WTC11 (cell line): ENCODE results near the gene DLG5. TPM values are rescaled to one million over a fixed set of nuclear protein-coding genes. Genes with fewer than 3 reads are reported as not detected.
A peak's percentile ranks its signal among the peaks of the same experiment; 100 is the strongest.

Experiments
- CDX4 ChIP-seq: fragments of 250-450 bp; sonication (Bioruptor Pico); IDR thresholded peaks from 2 replicates; pipeline ENCODE4 v1.9.0; 2021; ENCODE audit warnings: moderate library complexity, mild to moderate bottlenecking, inconsistent platforms, borderline replicate concordance
- CREM ChIP-seq: sonication (generic); formaldehyde crosslinking; IDR thresholded peaks from 2 replicates; pipeline ENCODE4 v1.8.1; 2022; ENCODE audit warnings: mild to moderate bottlenecking, missing genetic modification reagents, moderate library complexity
- ELF4 ChIP-seq: sonication (generic); formaldehyde crosslinking; IDR thresholded peaks from 2 replicates; pipeline ENCODE4 v1.8.1; 2022; ENCODE audit warnings: low read depth, mild to moderate bottlenecking, moderate library complexity, missing genetic modification reagents
- ESRRA ChIP-seq: sonication (generic); formaldehyde crosslinking; IDR thresholded peaks from 2 replicates; pipeline ENCODE4 v1.8.1; 2022; ENCODE audit warnings: mild to moderate bottlenecking, missing genetic modification reagents, borderline replicate concordance
- FOXJ3 ChIP-seq: sonication (generic); formaldehyde crosslinking; IDR thresholded peaks from 2 replicates; pipeline ENCODE4 v1.9.0; 2021; ENCODE audit warnings: missing genetic modification reagents, mild to moderate bottlenecking, borderline replicate concordance
- FOXK1 ChIP-seq: sonication (generic); formaldehyde crosslinking; IDR thresholded peaks from 2 replicates; pipeline ENCODE4 v1.8.0; 2022; ENCODE audit warnings: mild to moderate bottlenecking, moderate library complexity, missing genetic modification reagents
- FOXP1 ChIP-seq: sonication (generic); formaldehyde crosslinking; IDR thresholded peaks from 2 replicates; pipeline ENCODE4 v1.8.0; 2022; ENCODE audit warnings: missing genetic modification reagents, mild to moderate bottlenecking, moderate library complexity, borderline replicate concordance
- FOXP4 ChIP-seq: sonication (generic); formaldehyde crosslinking; IDR thresholded peaks from 2 replicates; pipeline ENCODE4 v1.8.0; 2022; ENCODE audit warnings: mild to moderate bottlenecking, missing genetic modification reagents
- GABPB1 ChIP-seq: sonication (generic); formaldehyde crosslinking; IDR thresholded peaks from 2 replicates; pipeline ENCODE4 v1.8.1; 2023; ENCODE audit warnings: mild to moderate bottlenecking, missing genetic modification reagents
- HMGA2 ChIP-seq: fragments of 250-450 bp; sonication (Bioruptor Pico); IDR thresholded peaks from 2 replicates; pipeline ENCODE4 v1.4.0; 2021; ENCODE audit warnings: mild to moderate bottlenecking, moderate library complexity
- HMGXB4 ChIP-seq: sonication (generic); formaldehyde crosslinking; IDR thresholded peaks from 2 replicates; pipeline ENCODE4 v1.8.1; 2023; ENCODE audit warnings: mild to moderate bottlenecking, moderate library complexity, missing genetic modification reagents
- IRF2 ChIP-seq: sonication (generic); formaldehyde crosslinking; IDR thresholded peaks from 2 replicates; pipeline ENCODE4 v1.8.0; 2022; ENCODE audit warnings: low read depth, missing genetic modification reagents, borderline replicate concordance
- NR1H2 ChIP-seq: sonication (generic); formaldehyde crosslinking; IDR thresholded peaks from 2 replicates; pipeline ENCODE4 v1.9.0; 2021; ENCODE audit warnings: mild to moderate bottlenecking, moderate library complexity, missing genetic modification reagents
- NR2C2 ChIP-seq: sonication (generic); formaldehyde crosslinking; IDR thresholded peaks from 2 replicates; pipeline ENCODE4 v1.8.0; 2022; ENCODE audit warnings: mild to moderate bottlenecking, missing genetic modification reagents
- PRRX2 ChIP-seq: fragments of 250-450 bp; sonication (Bioruptor Pico); IDR thresholded peaks from 2 replicates; pipeline ENCODE4 v1.8.0; 2021; ENCODE audit warnings: mild to moderate bottlenecking
- SMAD4 ChIP-seq: sonication (generic); formaldehyde crosslinking; IDR thresholded peaks from 2 replicates; pipeline ENCODE4 v1.8.0; 2022; ENCODE audit warnings: mild to moderate bottlenecking, missing genetic modification reagents
- SOX15 ChIP-seq: fragments of 250-450 bp; sonication (Bioruptor Pico); IDR thresholded peaks from 2 replicates; pipeline ENCODE4 v1.9.0; 2021; ENCODE audit warnings: mild to moderate bottlenecking
- TP53 ChIP-seq: sonication (generic); formaldehyde crosslinking; IDR thresholded peaks from 2 replicates; pipeline ENCODE4 v1.8.1; 2023; ENCODE audit warnings: mild to moderate bottlenecking, missing genetic modification reagents
- USF1 ChIP-seq: sonication (generic); formaldehyde crosslinking; IDR thresholded peaks from 2 replicates; pipeline ENCODE4 v1.8.0; 2022; ENCODE audit warnings: mild to moderate bottlenecking, missing genetic modification reagents
- ZMAT4 ChIP-seq: fragments of 250-450 bp; sonication (Bioruptor Pico); IDR thresholded peaks from 2 replicates; pipeline ENCODE4 v1.9.0; 2021; ENCODE audit warnings: mild to moderate bottlenecking
- ZNF138 ChIP-seq: sonication (generic); formaldehyde crosslinking; conservative IDR thresholded peaks from 2 replicates; pipeline ENCODE4 v1.8.1; 2022; ENCODE audit warnings: mild to moderate bottlenecking, moderate library complexity, missing genetic modification reagents
- ZNF416 ChIP-seq: fragments of 250-450 bp; sonication (Bioruptor Pico); IDR thresholded peaks from 2 replicates; pipeline ENCODE4 v1.9.0; 2021; ENCODE audit warnings: mild to moderate bottlenecking, inconsistent platforms
- ZNF423 ChIP-seq: fragments of 250-450 bp; sonication (Bioruptor Pico); IDR thresholded peaks from 2 replicates; pipeline ENCODE4 v2.1.2; 2022; ENCODE audit warnings: mild to moderate bottlenecking, moderate library complexity
- total RNA-seq: library from RNA; stranded (reverse); gene quantifications from 3 replicates; pipeline ENCODE4 v1.2.3, GENCODE V29; 2021
- TF ChIP-seq, protein P1 (sequence below): sonication (generic); formaldehyde crosslinking; IDR thresholded peaks from 2 replicates; pipeline ENCODE4 v1.8.1; 2022; ENCODE audit warnings: mild to moderate bottlenecking, moderate library complexity, missing genetic modification reagents
- TF ChIP-seq, protein P2 (sequence below): sonication (generic); formaldehyde crosslinking; IDR thresholded peaks from 2 replicates; pipeline ENCODE4 v1.8.1; 2023; ENCODE audit warnings: mild to moderate bottlenecking, missing genetic modification reagents, moderate library complexity
- TF ChIP-seq, protein P3 (sequence below): sonication (generic); formaldehyde crosslinking; IDR thresholded peaks from 2 replicates; pipeline ENCODE4 v1.8.0; 2023; ENCODE audit warnings: missing genetic modification reagents
- TF ChIP-seq, protein P4 (sequence below): sonication (generic); formaldehyde crosslinking; IDR thresholded peaks from 2 replicates; pipeline ENCODE4 v1.8.1; 2022; ENCODE audit warnings: low read depth, missing genetic modification reagents, borderline replicate concordance
- TF ChIP-seq, protein P5 (sequence below): fragments of 250-450 bp; sonication (Bioruptor Pico); conservative IDR thresholded peaks from 2 replicates; pipeline ENCODE4 v1.9.0; 2021; ENCODE audit warnings: mild to moderate bottlenecking

The DLG5 gene
- total RNA-seq, 1 experiment from 2014 or later, result 65.5 TPM

- TF ChIP-seq, protein P1, sequence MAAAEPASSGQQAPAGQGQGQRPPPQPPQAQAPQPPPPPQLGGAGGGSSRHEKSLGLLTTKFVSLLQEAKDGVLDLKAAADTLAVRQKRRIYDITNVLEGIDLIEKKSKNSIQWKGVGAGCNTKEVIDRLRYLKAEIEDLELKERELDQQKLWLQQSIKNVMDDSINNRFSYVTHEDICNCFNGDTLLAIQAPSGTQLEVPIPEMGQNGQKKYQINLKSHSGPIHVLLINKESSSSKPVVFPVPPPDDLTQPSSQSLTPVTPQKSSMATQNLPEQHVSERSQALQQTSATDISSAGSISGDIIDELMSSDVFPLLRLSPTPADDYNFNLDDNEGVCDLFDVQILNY (CRISPR knock-in tag), result peak; percentile 57; the same call in 1 of the 2 replicates
- TF ChIP-seq HMGA2 (no peak), FOXJ3 (no peak), NR2C2 (no peak), ZNF416 (0 out of 2 replicates have a peak, but pooled peaks have one; percentile 32), IRF2 (CRISPR knock-in tag) (no peak), NR1H2 (CRISPR knock-in tag) (no peak), HMGXB4 (CRISPR knock-in tag) (peak; percentile 95), ESRRA (CRISPR knock-in tag) (no peak), FOXP4 (CRISPR knock-in tag) (no peak), PRRX2 (CRISPR knock-in tag) (no peak), CDX4 (CRISPR knock-in tag) (no peak), CREM (no peak), USF1 (CRISPR knock-in tag) (peak; percentile 11; the same call in 1 of the 2 replicates), TP53 (CRISPR knock-in tag) (no peak), FOXK1 (no peak), SMAD4 (no peak), ZMAT4 (CRISPR knock-in tag) (no peak), ELF4 (0 out of 2 replicates have a peak, but pooled peaks have one; percentile 33), ZNF423 (CRISPR knock-in tag) (no peak), GABPB1 (CRISPR knock-in tag) (no peak), ZNF138 (CRISPR knock-in tag) (no peak), FOXP1 (CRISPR knock-in tag) (no peak; the same call in 1 of the 2 replicates), SOX15 (CRISPR knock-in tag) (no peak)
- TF ChIP-seq, protein P2, sequence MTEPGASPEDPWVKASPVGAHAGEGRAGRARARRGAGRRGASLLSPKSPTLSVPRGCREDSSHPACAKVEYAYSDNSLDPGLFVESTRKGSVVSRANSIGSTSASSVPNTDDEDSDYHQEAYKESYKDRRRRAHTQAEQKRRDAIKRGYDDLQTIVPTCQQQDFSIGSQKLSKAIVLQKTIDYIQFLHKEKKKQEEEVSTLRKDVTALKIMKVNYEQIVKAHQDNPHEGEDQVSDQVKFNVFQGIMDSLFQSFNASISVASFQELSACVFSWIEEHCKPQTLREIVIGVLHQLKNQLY, result no peak
- TF ChIP-seq, protein P3, sequence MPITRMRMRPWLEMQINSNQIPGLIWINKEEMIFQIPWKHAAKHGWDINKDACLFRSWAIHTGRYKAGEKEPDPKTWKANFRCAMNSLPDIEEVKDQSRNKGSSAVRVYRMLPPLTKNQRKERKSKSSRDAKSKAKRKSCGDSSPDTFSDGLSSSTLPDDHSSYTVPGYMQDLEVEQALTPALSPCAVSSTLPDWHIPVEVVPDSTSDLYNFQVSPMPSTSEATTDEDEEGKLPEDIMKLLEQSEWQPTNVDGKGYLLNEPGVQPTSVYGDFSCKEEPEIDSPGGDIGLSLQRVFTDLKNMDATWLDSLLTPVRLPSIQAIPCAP (CRISPR knock-in tag), result no peak
- TF ChIP-seq, protein P4, sequence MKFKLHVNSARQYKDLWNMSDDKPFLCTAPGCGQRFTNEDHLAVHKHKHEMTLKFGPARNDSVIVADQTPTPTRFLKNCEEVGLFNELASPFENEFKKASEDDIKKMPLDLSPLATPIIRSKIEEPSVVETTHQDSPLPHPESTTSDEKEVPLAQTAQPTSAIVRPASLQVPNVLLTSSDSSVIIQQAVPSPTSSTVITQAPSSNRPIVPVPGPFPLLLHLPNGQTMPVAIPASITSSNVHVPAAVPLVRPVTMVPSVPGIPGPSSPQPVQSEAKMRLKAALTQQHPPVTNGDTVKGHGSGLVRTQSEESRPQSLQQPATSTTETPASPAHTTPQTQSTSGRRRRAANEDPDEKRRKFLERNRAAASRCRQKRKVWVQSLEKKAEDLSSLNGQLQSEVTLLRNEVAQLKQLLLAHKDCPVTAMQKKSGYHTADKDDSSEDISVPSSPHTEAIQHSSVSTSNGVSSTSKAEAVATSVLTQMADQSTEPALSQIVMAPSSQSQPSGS (CRISPR knock-in tag), result no peak
- TF ChIP-seq, protein P5, sequence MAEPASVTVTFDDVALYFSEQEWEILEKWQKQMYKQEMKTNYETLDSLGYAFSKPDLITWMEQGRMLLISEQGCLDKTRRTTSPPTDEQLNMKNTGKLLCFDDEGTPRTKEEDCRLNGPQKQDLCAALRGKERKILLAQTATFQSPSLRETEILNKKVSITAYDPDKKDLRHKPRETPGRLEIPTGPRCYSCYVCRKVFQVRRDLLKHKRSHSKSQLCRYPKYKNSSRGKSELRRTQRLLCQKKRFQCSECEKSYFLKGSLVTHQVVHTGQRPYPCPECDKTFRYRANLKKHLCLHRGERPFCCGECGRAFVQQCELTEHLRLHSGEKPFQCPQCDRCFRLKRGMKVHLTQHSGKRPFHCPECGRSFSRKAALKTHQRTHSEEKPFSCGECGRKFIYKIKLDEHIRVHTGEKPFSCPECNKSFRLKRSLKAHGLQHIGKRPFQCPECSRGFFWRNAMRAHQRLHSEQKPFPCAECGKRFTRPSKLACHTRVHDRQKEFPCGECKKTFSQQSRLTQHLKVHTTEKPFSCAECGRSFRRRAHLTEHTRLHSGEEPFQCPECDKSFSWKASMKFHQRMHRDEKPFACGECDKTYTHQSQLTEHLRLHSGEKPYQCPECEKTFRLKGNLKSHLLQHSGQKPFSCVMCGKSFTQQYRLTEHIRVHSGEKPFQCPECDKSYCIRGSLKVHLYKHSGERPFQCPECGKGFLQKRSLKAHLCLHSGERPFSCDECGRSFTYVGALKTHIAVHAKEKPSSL (CRISPR knock-in tag), result no peak
These were observed 575 bp downstream of the DLG5 start (continued) for GRCh38 chr10:77925795-77926565.
